K562 (cell line): ENCODE data around the gene ITPR1. TPM values are rescaled to one million over a fixed set of nuclear protein-coding genes. Genes with fewer than 3 reads are reported as not detected.

Experiments used
- ARHGAP35 ChIP-seq: fragments of 450-650 bp; IDR thresholded peaks from 2 replicates; pipeline ENCODE4 v1.6.1; 2018; ENCODE audit not compliant: partially characterized antibody
- COPS2 ChIP-seq: fragments of 450-650 bp; conservative IDR thresholded peaks from 2 replicates; pipeline ENCODE4 v1.6.1; 2016; ENCODE audit warnings: mild to moderate bottlenecking, moderate library complexity
- EP400 ChIP-seq: fragments of 450-650 bp; IDR thresholded peaks from 2 replicates; pipeline ENCODE4 v1.6.1; 2017; ENCODE audit warnings: antibody characterized with exemption, mild to moderate bottlenecking, moderate library complexity
- GTF2A2 ChIP-seq: IDR thresholded peaks from 2 replicates; pipeline ENCODE4 v1.6.1; 2016; ENCODE audit warnings: mild to moderate bottlenecking, missing genetic modification characterization, missing compliant biosample characterization
- HMGN3 ChIP-seq: IDR thresholded peaks from 2 replicates; pipeline ENCODE4 v1.6.1; 2011; ENCODE audit warnings: borderline replicate concordance, low read depth, mild to moderate bottlenecking, mixed read lengths, low read length; ENCODE audit not compliant: insufficient read length; ENCODE audit errors: extremely low read depth
- MAFF ChIP-seq: IDR thresholded peaks from 2 replicates; pipeline ENCODE4 v1.6.1; 2012; ENCODE audit warnings: low read length, improper control_type of control experiment
- NCOR1 ChIP-seq: fragments of 450-650 bp; IDR thresholded peaks from 2 replicates; pipeline ENCODE4 v1.6.1; 2016; ENCODE audit warnings: mild to moderate bottlenecking, moderate library complexity
- NR2C1 ChIP-seq, 2 experiments: fragments of 450-650 bp; IDR thresholded peaks; 2 replicates each; pipeline ENCODE4 v1.6.1; 2017; ENCODE audit warnings: mild to moderate bottlenecking in 2 of 2, antibody characterized with exemption in 1 of 2, inconsistent platforms in 1 of 2, missing compliant biosample characterization in 1 of 2, missing genetic modification characterization in 1 of 2
- OTX1 ChIP-seq: fragments of 450-650 bp; formaldehyde crosslinking; IDR thresholded peaks from 2 replicates; pipeline ENCODE4 v1.4.0; 2022; ENCODE audit warnings: mild to moderate bottlenecking
- RBM34 ChIP-seq: fragments of 200-400 bp; formaldehyde crosslinking; IDR thresholded peaks from 2 replicates; pipeline ENCODE4 v1.6.1; 2018; ENCODE audit warnings: low read length, borderline replicate concordance; ENCODE audit not compliant: insufficient read depth
- SAP30 ChIP-seq: fragments of 200-600 bp; sonication (generic); IDR thresholded peaks from 2 replicates; pipeline ENCODE4 v1.6.1; 2012; ENCODE audit warnings: borderline replicate concordance, low read depth, mild to moderate bottlenecking, moderate library complexity, low read length, control low read depth, inconsistent platforms; ENCODE audit not compliant: insufficient read depth, poor library complexity, severe bottlenecking
- SNRNP70 ChIP-seq: fragments of 200-400 bp; formaldehyde crosslinking; optimal IDR thresholded peaks from 2 replicates; pipeline ENCODE3; 2017; ENCODE audit warnings: low read depth, low read length
- TCFL5 ChIP-seq: fragments of 250-450 bp; sonication (Bioruptor Pico); conservative IDR thresholded peaks from 2 replicates; pipeline ENCODE4 v1.6.1; 2021; ENCODE audit warnings: mild to moderate bottlenecking, moderate library complexity, matching md5 sums
- WHSC1 ChIP-seq: IDR thresholded peaks from one replicate; pipeline ENCODE4 v1.6.1; 2012; ENCODE audit warnings: low read length, control low read depth, inconsistent platforms
- ZNF347 ChIP-seq: fragments of 450-650 bp; formaldehyde crosslinking; IDR thresholded peaks from 2 replicates; pipeline ENCODE4 v1.4.0; 2020; ENCODE audit warnings: low read depth, mild to moderate bottlenecking, moderate library complexity
- ZNF449 ChIP-seq: fragments of 250-450 bp; sonication (Bioruptor Pico); IDR thresholded peaks from 2 replicates; pipeline ENCODE4 v1.8.0; 2022; ENCODE audit warnings: moderate library complexity, mild to moderate bottlenecking, inconsistent platforms
- ZNF512 ChIP-seq: IDR thresholded peaks from 2 replicates; pipeline ENCODE4 v1.6.1; 2016; ENCODE audit warnings: missing genetic modification characterization, missing compliant biosample characterization
- polyA plus RNA-seq, 8 experiments: library from polyadenylated mRNA; depleted of rRNA in 4 of 8; stranded (reverse) in 5 of 8; unstranded in 3 of 8; fragments of >200 nt; fragmentation: Nextera tagmentation in 2 of 8; fragmentation: Illumina TruSeq in 1 of 8; extraction: Ambion mirVana in 2 of 8; extraction: Trizol in 1 of 8; gene quantifications; 2 replicates each; pipeline versions ENCODE4 v1.2.1 to v1.2.3, GENCODE V29; 2011 to 2014; ENCODE audit warnings: inconsistent platforms in 1 of 8, missing spikeins in 1 of 8
- total RNA-seq, 7 experiments: library from RNA; depleted of rRNA in 6 of 7; stranded (reverse); fragments of >200 nt in 6 of 7; fragmentation: Illumina TruSeq in 2 of 7; extraction: Trizol in 2 of 7; gene quantifications; 2 replicates each; pipeline versions ENCODE4 v1.2.1 to v1.2.3, GENCODE V29; 2011 to 2021; ENCODE audit warnings: low replicate concordance in 1 of 7

The ITPR1 gene
- total and polyA plus RNA-seq, 9 of the 15 experiments (the other 6 are each of a cell fraction or from before 2014, with no cell fraction given) = 22.4 to 40.0 (median 27.4) TPM

- TF ChIP-seq GTF2A2 (tag) (no peak), HMGN3 (no peak), ZNF449 (CRISPR knock-in tag) (no peak), NCOR1 (no peak; the same call in 1 of the 2 replicates), WHSC1 (no peak), SAP30 (no peak), ZNF347 (CRISPR knock-in tag) (no peak), EP400 (0 out of 2 replicates have a peak, but pooled peaks have one; percentile 5), ZNF512 (peak; percentile 97), MAFF (no peak), COPS2 (no peak), SNRNP70 (no peak), RBM34 (no peak), OTX1 (CRISPR knock-in tag) (peak; percentile 71; the same call in 1 of the 2 replicates), TCFL5 (CRISPR knock-in tag) (no peak), ARHGAP35 (peak; percentile 58), NR2C1 (IDR thresholded peaks at IDR 0.05) (no peak), NR2C1 (tag; IDR thresholded peaks at IDR 0.05) (no peak)
Measured at GRCh38 chr3:4744405-4745234, 251.5 kb downstream of the ITPR1 start (continued).
